ENCODE results near the gene SPAG8.

- TF ChIP-seq CTCF (IDR thresholded peaks at IDR 0.05) (no peak), POLR2AphosphoS5 (IDR thresholded peaks at IDR 0.05; ENCODE audit: low read depth, low read length) (no peak), TCF7L2 (IDR thresholded peaks at IDR 0.05; ENCODE audit: low read depth, low read length) (no peak)
- TF ChIP-seq, protein P1, sequence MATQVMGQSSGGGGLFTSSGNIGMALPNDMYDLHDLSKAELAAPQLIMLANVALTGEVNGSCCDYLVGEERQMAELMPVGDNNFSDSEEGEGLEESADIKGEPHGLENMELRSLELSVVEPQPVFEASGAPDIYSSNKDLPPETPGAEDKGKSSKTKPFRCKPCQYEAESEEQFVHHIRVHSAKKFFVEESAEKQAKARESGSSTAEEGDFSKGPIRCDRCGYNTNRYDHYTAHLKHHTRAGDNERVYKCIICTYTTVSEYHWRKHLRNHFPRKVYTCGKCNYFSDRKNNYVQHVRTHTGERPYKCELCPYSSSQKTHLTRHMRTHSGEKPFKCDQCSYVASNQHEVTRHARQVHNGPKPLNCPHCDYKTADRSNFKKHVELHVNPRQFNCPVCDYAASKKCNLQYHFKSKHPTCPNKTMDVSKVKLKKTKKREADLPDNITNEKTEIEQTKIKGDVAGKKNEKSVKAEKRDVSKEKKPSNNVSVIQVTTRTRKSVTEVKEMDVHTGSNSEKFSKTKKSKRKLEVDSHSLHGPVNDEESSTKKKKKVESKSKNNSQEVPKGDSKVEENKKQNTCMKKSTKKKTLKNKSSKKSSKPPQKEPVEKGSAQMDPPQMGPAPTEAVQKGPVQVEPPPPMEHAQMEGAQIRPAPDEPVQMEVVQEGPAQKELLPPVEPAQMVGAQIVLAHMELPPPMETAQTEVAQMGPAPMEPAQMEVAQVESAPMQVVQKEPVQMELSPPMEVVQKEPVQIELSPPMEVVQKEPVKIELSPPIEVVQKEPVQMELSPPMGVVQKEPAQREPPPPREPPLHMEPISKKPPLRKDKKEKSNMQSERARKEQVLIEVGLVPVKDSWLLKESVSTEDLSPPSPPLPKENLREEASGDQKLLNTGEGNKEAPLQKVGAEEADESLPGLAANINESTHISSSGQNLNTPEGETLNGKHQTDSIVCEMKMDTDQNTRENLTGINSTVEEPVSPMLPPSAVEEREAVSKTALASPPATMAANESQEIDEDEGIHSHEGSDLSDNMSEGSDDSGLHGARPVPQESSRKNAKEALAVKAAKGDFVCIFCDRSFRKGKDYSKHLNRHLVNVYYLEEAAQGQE (IDR thresholded peaks at IDR 0.05; ENCODE audit: insufficient read depth in 1 of 2, low read depth in 2 of 2, low read length in 1 of 2) = no peak
Measured at GRCh38 chr9:35769763-35770162, 42.3 kb downstream of the SPAG8 start.

Data from Panc1 (cell line).